HEK293 (cell line): ENCODE measurements around the gene PITPNB.

ENCODE experiments used
- CTCF ChIA-PET: fragments of 350-600 bp; formaldehyde crosslinking; extraction: SDS; loops from one replicate; lab custom pipeline; 2021; ENCODE audit warnings: antibody characterized with exemption; lab: Yijun Ruan, JAX
- POLR2A ChIA-PET: fragments of 300-600 bp; formaldehyde crosslinking; extraction: SDS; loops from one replicate; lab custom pipeline; 2020; ENCODE audit warnings: antibody characterized with exemption, inconsistent platforms; lab: Yijun Ruan, JAX
- H3K27ac ChIP-seq: fragments of 200-500 bp; sonication (Bioruptor generic); 2 replicates; pipeline ENCODE4 v1.5.1; 2014; ENCODE audit warnings: low read depth, low read length, control low read depth, inconsistent platforms; ENCODE audit errors: extremely low read depth
- H3K36me3 ChIP-seq, 2 experiments: fragments of 200-500 bp in 1 of 2; sonication (Bioruptor generic) in 1 of 2; 1 replicate in 1 of 2; 2 replicates in 1 of 2; pipeline ENCODE4 v1.5.1; 2014 to 2017; ENCODE audit warnings: inconsistent platforms in 2 of 2, low read length in 2 of 2; ENCODE audit not compliant: control insufficient read depth in 2 of 2, insufficient read depth in 1 of 2
- H3K4me1 ChIP-seq: fragments of 200-500 bp; sonication (Bioruptor generic); 2 replicates; pipeline ENCODE4 v1.5.1; 2014; ENCODE audit warnings: mild to moderate bottlenecking, low read length, inconsistent platforms; ENCODE audit not compliant: control insufficient read depth, insufficient read depth
- H3K4me3 ChIP-seq: 2 replicates; pipeline ENCODE4 v1.5.1; 2011; ENCODE audit warnings: low read depth, mild to moderate bottlenecking, control low read depth, low read length, moderate library complexity
- H3K9me3 ChIP-seq: fragments of 200-500 bp; sonication (Bioruptor generic); 2 replicates; pipeline ENCODE4 v1.5.1; 2014; ENCODE audit warnings: low read depth, low read length, inconsistent platforms; ENCODE audit not compliant: control insufficient read depth, insufficient read depth
- EGR2 ChIP-seq: fragments of 450-650 bp; formaldehyde crosslinking; IDR thresholded peaks from 2 replicates; pipeline ENCODE4 v1.5.1; 2016; ENCODE audit warnings: low read depth, missing biosample characterization, missing genetic modification characterization
- FEZF1 ChIP-seq: fragments of 450-650 bp; formaldehyde crosslinking; IDR thresholded peaks from 2 replicates; pipeline ENCODE4 v1.5.1; 2016; ENCODE audit warnings: missing biosample characterization, missing genetic modification characterization
- HOXA7 ChIP-seq: sonication (generic); formaldehyde crosslinking; IDR thresholded peaks from 2 replicates; pipeline ENCODE4 v1.8.1; 2022; ENCODE audit warnings: missing genetic modification reagents, borderline replicate concordance
- KLF10 ChIP-seq: fragments of 450-650 bp; IDR thresholded peaks from 2 replicates; pipeline ENCODE4 v1.5.1; 2018; ENCODE audit warnings: missing biosample characterization, mild to moderate bottlenecking, missing genetic modification characterization
- MZF1 ChIP-seq: fragments of 450-650 bp; formaldehyde crosslinking; IDR thresholded peaks from 2 replicates; pipeline ENCODE4 v1.5.1; 2017; ENCODE audit warnings: missing biosample characterization, missing genetic modification characterization, borderline replicate concordance
- OSR2 ChIP-seq: fragments of 450-650 bp; formaldehyde crosslinking; IDR thresholded peaks from 2 replicates; pipeline ENCODE4 v1.5.1; 2016; ENCODE audit warnings: missing biosample characterization, missing genetic modification characterization
- SCRT2 ChIP-seq: fragments of 450-650 bp; formaldehyde crosslinking; IDR thresholded peaks from 2 replicates; pipeline ENCODE4 v1.5.1; 2016; ENCODE audit warnings: missing biosample characterization, missing genetic modification characterization
- TRIM28 ChIP-seq: IDR thresholded peaks from 2 replicates; pipeline ENCODE4 v1.6.1; 2011; ENCODE audit warnings: low read length, control low read depth, borderline replicate concordance
- ZBTB6 ChIP-seq: fragments of 450-650 bp; formaldehyde crosslinking; IDR thresholded peaks from 2 replicates; pipeline ENCODE4 v1.5.1; 2017; ENCODE audit warnings: missing biosample characterization, missing genetic modification characterization
- ZBTB8A ChIP-seq: fragments of 450-650 bp; formaldehyde crosslinking; IDR thresholded peaks from 2 replicates; pipeline ENCODE4 v1.5.1; 2016; ENCODE audit warnings: missing biosample characterization, missing genetic modification characterization
- ZFHX2 ChIP-seq: fragments of 450-650 bp; formaldehyde crosslinking; conservative IDR thresholded peaks from 2 replicates; pipeline ENCODE4 v1.5.1; 2016; ENCODE audit warnings: missing biosample characterization, missing genetic modification characterization
- ZNF114 ChIP-seq: fragments of 450-650 bp; formaldehyde crosslinking; IDR thresholded peaks from 2 replicates; pipeline ENCODE4 v1.5.0; 2017; ENCODE audit warnings: missing biosample characterization, missing genetic modification characterization
- ZNF121 ChIP-seq: fragments of 450-650 bp; formaldehyde crosslinking; IDR thresholded peaks from 2 replicates; pipeline ENCODE4 v1.5.1; 2016; ENCODE audit warnings: missing biosample characterization, missing genetic modification characterization
- ZNF140 ChIP-seq: fragments of 450-650 bp; formaldehyde crosslinking; IDR thresholded peaks from 2 replicates; pipeline ENCODE4 v1.5.1; 2016; ENCODE audit warnings: missing biosample characterization, missing genetic modification characterization
- ZNF16 ChIP-seq: fragments of 450-650 bp; formaldehyde crosslinking; IDR thresholded peaks from 2 replicates; pipeline ENCODE4 v1.5.1; 2016; ENCODE audit warnings: low read depth, missing biosample characterization, missing genetic modification characterization
- ZNF214 ChIP-seq: fragments of 450-650 bp; formaldehyde crosslinking; IDR thresholded peaks from 2 replicates; pipeline ENCODE4 v1.5.1; 2017; ENCODE audit warnings: missing biosample characterization, mild to moderate bottlenecking, missing genetic modification characterization, borderline replicate concordance
- ZNF23 ChIP-seq: fragments of 450-650 bp; formaldehyde crosslinking; IDR thresholded peaks from 2 replicates; pipeline ENCODE4 v1.5.1; 2016; ENCODE audit warnings: missing biosample characterization, missing genetic modification characterization, borderline replicate concordance
- ZNF26 ChIP-seq: fragments of 450-650 bp; formaldehyde crosslinking; IDR thresholded peaks from 2 replicates; pipeline ENCODE4 v1.5.1; 2016; ENCODE audit warnings: missing biosample characterization, missing genetic modification characterization
- ZNF311 ChIP-seq: fragments of 450-650 bp; formaldehyde crosslinking; IDR thresholded peaks from 2 replicates; pipeline ENCODE4 v1.5.1; 2017; ENCODE audit warnings: missing biosample characterization, missing genetic modification characterization, borderline replicate concordance
- ZNF341 ChIP-seq: fragments of 450-650 bp; formaldehyde crosslinking; IDR thresholded peaks from 2 replicates; pipeline ENCODE4; 2016; ENCODE audit warnings: low read depth, missing biosample characterization, missing genetic modification characterization
- ZNF394 ChIP-seq: fragments of 450-650 bp; formaldehyde crosslinking; IDR thresholded peaks from 2 replicates; pipeline ENCODE4 v1.5.1; 2016; ENCODE audit warnings: missing biosample characterization, missing genetic modification characterization, mild to moderate bottlenecking, moderate library complexity, borderline replicate concordance
- ZNF423 ChIP-seq: fragments of 450-650 bp; formaldehyde crosslinking; IDR thresholded peaks from 2 replicates; pipeline ENCODE4 v1.5.1; 2016; ENCODE audit warnings: missing biosample characterization, missing genetic modification characterization
- ZNF48 ChIP-seq: fragments of 450-650 bp; formaldehyde crosslinking; IDR thresholded peaks from 2 replicates; pipeline ENCODE4 v1.5.1; 2016; ENCODE audit warnings: missing biosample characterization, missing genetic modification characterization
- ZNF488 ChIP-seq: fragments of 450-650 bp; formaldehyde crosslinking; IDR thresholded peaks from 2 replicates; pipeline ENCODE4 v1.5.1; 2016; ENCODE audit warnings: missing biosample characterization, missing genetic modification characterization
- ZNF513 ChIP-seq: fragments of 450-650 bp; IDR thresholded peaks from 2 replicates; pipeline ENCODE4 v1.5.1; 2018; ENCODE audit warnings: missing biosample characterization, missing genetic modification characterization
- ZNF558 ChIP-seq: fragments of 450-650 bp; formaldehyde crosslinking; IDR thresholded peaks from 2 replicates; pipeline ENCODE4 v1.5.1; 2016; ENCODE audit warnings: missing biosample characterization, missing genetic modification characterization
- ZNF585B ChIP-seq: fragments of 450-650 bp; formaldehyde crosslinking; IDR thresholded peaks from 2 replicates; pipeline ENCODE4 v1.5.1; 2016; ENCODE audit warnings: missing biosample characterization, missing genetic modification characterization
- ZNF600 ChIP-seq: fragments of 450-650 bp; formaldehyde crosslinking; IDR thresholded peaks from 2 replicates; pipeline ENCODE4 v1.5.1; 2016; ENCODE audit warnings: missing biosample characterization, missing genetic modification characterization
- ZNF677 ChIP-seq: fragments of 450-650 bp; IDR thresholded peaks from 2 replicates; pipeline ENCODE4 v1.5.0; 2018; ENCODE audit warnings: missing biosample characterization, mild to moderate bottlenecking, missing genetic modification characterization, moderate library complexity
- ZNF747 ChIP-seq: fragments of 450-650 bp; formaldehyde crosslinking; IDR thresholded peaks from 2 replicates; pipeline ENCODE4 v1.5.1; 2016; ENCODE audit warnings: missing biosample characterization, missing genetic modification characterization
- ZNF837 ChIP-seq: fragments of 450-650 bp; formaldehyde crosslinking; IDR thresholded peaks from 2 replicates; pipeline ENCODE4 v1.5.1; 2016; ENCODE audit warnings: missing biosample characterization, missing genetic modification characterization

The PITPNB gene

GRCh38 chr22:27934069-27934468, 15.0 kb upstream of the PITPNB start:
- H3K4me1 ChIP-seq, result peaks cover 6% of the 10 kb centered on the region; the same call in 1 of the 2 replicates
- peak; percentile 76 for TF ChIP-seq EGR2 (tag by site-specific recombination)
- TF ChIP-seq ZNF837 (tag by site-specific recombination), result no peak
- no peak for TF ChIP-seq ZNF26 (tag by site-specific recombination)
- TF ChIP-seq ZNF558 (tag by site-specific recombination), result no peak
- TF ChIP-seq ZNF214 (tag by site-specific recombination), result no peak
- TF ChIP-seq ZNF121 (tag by site-specific recombination), result no peak
- TF ChIP-seq ZNF513 (tag by site-specific recombination), result no peak
- TF ChIP-seq SCRT2 (tag by site-specific recombination), result no peak
- TF ChIP-seq TRIM28, result no peak
- peak; percentile 68 for TF ChIP-seq ZFHX2 (tag by site-specific recombination)
- TF ChIP-seq, all 188 proteins: peak for 2
- Histone ChIP-seq H3K4me3 (no peak overlapping the region), H3K9me3 (no peaks in the 10 kb centered on the region), H3K27ac (no peak overlapping the region), H3K36me3 (no peaks in the 10 kb centered on the region; a peak in 1 of 3 replicates)
- ChIA-PET CTCF (interaction anchor here (0.6 kb wide), 1 partner anchor 47 kb away, joined by 3 read pairs; no protein-coding TSS in a partner anchor), POLR2A (interaction anchor here (0.9 kb wide), 1 partner anchor 11 kb away, joined by 3 read pairs; no protein-coding TSS in a partner anchor)

GRCh38 chr22:27933186-27933983, 14.3 kb upstream of the PITPNB start:
- H3K36me3 ChIP-seq, result no peaks in the 10 kb centered on the region; a peak in 1 of 3 replicates
- peaks cover 6% of the 10 kb centered on the region; the same call in 1 of the 2 replicates for H3K4me1 ChIP-seq
- H3K4me3 ChIP-seq, result no peak overlapping the region
- H3K9me3 ChIP-seq, result no peaks in the 10 kb centered on the region
- ChIA-PET CTCF (interaction anchor here (0.6 kb wide), 1 partner anchor 47 kb away, joined by 3 read pairs; no protein-coding TSS in a partner anchor), POLR2A (interaction anchor here (0.9 kb wide), 1 partner anchor 11 kb away, joined by 3 read pairs; no protein-coding TSS in a partner anchor)
- no peak overlapping the region for H3K27ac ChIP-seq
- TF ChIP-seq ZNF23 (no peak), ZNF311 (tag by site-specific recombination) (no peak), FEZF1 (peak; percentile 35; the same call in 1 of the 2 replicates), MZF1 (tag by site-specific recombination) (peak; percentile 60), ZNF488 (tag by site-specific recombination) (no peak), ZNF140 (tag by site-specific recombination) (no peak), ZNF114 (tag by site-specific recombination) (no peak), ZBTB8A (no peak), ZNF585B (no peak), ZNF677 (tag by site-specific recombination) (no peak), ZNF600 (tag by site-specific recombination) (no peak), ZNF16 (tag by site-specific recombination) (no peak), ZNF48 (tag by site-specific recombination) (no peak), HOXA7 (no peak), ZNF747 (tag by site-specific recombination) (no peak), ZNF423 (no peak), OSR2 (tag by site-specific recombination) (no peak), ZNF341 (tag by site-specific recombination) (no peak), ZNF394 (no peak), ZBTB6 (tag by site-specific recombination) (no peak), ZFHX2 (tag by site-specific recombination) (no peak), KLF10 (no peak)
